ENCODE results near the gene DPP9. TPM values are rescaled to one million over a fixed set of nuclear protein-coding genes. Genes with fewer than 3 reads are reported as not detected.

The DPP9 gene
- total and polyA plus RNA-seq, 2 of the 13 experiments (the other 11 are each of a cell fraction or from before 2014, with no cell fraction given), result 8.4 to 25.8 TPM

DNA sequence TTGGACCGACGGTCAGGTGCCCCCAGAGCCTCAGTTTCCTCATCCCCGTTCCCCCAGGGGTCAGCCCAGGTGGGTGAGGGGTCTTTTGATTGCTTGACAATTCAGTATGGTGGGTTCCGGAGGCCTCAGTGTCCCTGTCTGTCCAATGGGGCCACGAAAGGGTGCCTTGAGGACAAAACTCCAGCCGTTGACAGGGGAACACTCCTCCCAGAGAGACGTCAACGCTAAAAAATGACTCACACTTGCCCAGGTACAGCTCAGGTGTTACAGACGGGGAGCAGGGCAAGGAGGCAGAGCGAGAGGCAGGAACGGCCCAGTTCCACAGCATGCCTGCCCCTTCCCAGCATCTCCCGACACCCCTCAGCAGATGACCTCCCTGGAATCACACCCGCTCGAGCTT is 82.5 kb downstream of the DPP9 start:
- Histone ChIP-seq H4K20me1 (ENCODE audit: insufficient read depth, low read length) (peaks cover 9% of the 10 kb centered on the region; the same call in 1 of the 2 replicates), H3K4me2 (ENCODE audit: low read depth, low read length) (peak overlapping the region; percentile 74), H3K27ac (ENCODE audit: extremely low read length, insufficient read depth, low read length) (peak overlapping the region; percentile 16), H3K9ac (ENCODE audit: insufficient read depth, low read depth, low read length) (peak overlapping the region; percentile 98; the same call in 1 of the 2 replicates), H2AFZ (ENCODE audit: low read length) (no peak overlapping the region), H3K4me1 (ENCODE audit: insufficient read depth, low read length) (peaks cover 38% of the 10 kb centered on the region), H3K79me2 (ENCODE audit: insufficient read depth, low read length) (peaks cover 33% of the 10 kb centered on the region), H3K36me3 (replicated peaks in 1 of 2; ENCODE audit: control insufficient read depth in 1 of 2, insufficient read depth in 2 of 2, low read length in 2 of 2) (no peaks in the 10 kb centered on the region; a peak in 1 of 5 replicates), H3K9me3 (ENCODE audit: low read length) (no peaks in the 10 kb centered on the region), H3K27me3 (ENCODE audit: control insufficient read depth in 1 of 2, insufficient read depth in 2 of 2, low read length in 2 of 2) (no peaks in the 10 kb centered on the region; a peak in 1 of 5 replicates), H3K4me3 (replicated peaks in 1 of 3; ENCODE audit: insufficient read depth in 1 of 3, low read depth in 2 of 3, low read length in 3 of 3) (peak overlapping the region; percentile 80 to 99 (median 98); a peak in 4 of 6 replicates)
- WGBS (ENCODE audit: low lambda C conversion rate), result 84% methylated on average over 11 of the region's 14 CpGs
- in situ Hi-C loops (cut with HindIII; ENCODE audit: extremely low pct_ligation_motif_present, low pct_unique_long_range_greater_than_20kb) (no loop called here), intact Hi-C loops (cut with micrococcal nuclease; ENCODE audit: unreplicated experiment) (no loop called here)
- no peak for FAIRE-seq
- ATAC-seq, result no peak
- POLR2A ChIA-PET, result interaction anchor here (1.3 to 1.4 kb wide), 2 partner anchors 30 to 76 kb away, joined by 3 read pairs; no protein-coding TSS in a partner anchor
- BruUV-seq (replicated peaks), result no TSS peak
- TF ChIP-seq, protein P1, sequence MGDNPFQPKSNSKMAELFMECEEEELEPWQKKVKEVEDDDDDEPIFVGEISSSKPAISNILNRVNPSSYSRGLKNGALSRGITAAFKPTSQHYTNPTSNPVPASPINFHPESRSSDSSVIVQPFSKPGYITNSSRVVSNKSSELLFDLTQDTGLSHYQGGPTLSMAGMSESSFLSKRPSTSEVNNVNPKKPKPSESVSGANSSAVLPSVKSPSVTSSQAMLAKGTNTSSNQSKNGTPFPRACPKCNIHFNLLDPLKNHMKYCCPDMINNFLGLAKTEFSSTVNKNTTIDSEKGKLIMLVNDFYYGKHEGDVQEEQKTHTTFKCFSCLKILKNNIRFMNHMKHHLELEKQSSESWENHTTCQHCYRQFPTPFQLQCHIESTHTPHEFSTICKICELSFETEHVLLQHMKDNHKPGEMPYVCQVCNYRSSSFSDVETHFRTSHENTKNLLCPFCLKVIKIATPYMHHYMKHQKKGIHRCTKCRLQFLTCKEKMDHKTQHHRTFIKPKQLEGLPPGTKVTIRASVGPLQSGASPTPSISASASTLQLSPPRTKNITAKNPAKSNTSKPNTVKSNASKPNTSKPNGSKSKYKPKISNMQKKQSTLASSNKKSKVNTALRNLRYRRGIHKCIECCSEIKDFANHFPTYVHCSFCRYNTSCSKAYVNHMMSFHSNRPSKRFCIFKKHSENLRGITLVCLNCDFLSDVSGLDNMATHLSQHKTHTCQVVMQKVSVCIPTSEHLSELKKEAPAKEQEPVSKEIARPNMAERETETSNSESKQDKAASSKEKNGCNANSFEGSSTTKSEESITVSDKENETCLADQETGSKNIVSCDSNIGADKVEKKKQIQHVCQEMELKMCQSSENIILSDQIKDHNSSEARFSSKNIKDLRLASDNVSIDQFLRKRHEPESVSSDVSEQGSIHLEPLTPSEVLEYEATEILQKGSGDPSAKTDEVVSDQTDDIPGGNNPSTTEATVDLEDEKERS (CRISPR knock-in tag; IDR thresholded peaks at IDR 0.05), result no peak
- TF ChIP-seq ZNF629 (CRISPR knock-in tag; conservative IDR thresholded peaks at IDR 0.05) (peak; percentile 77), CEBPG (CRISPR knock-in tag; IDR thresholded peaks at IDR 0.05) (no peak), SP1 (IDR thresholded peaks at IDR 0.05) (no peak), SP1 (CRISPR knock-in tag; IDR thresholded peaks at IDR 0.05) (no peak), MBNL3 (CRISPR knock-in tag; conservative IDR thresholded peaks at IDR 0.05) (no peak), ZNF7 (CRISPR knock-in tag; IDR thresholded peaks at IDR 0.05) (no peak), ZNF274 (CRISPR knock-in tag; IDR thresholded peaks at IDR 0.05) (no peak), POLR2A (IDR thresholded peaks at IDR 0.05; ENCODE audit: insufficient read depth in 1 of 2, low read depth in 2 of 2, low read length in 2 of 2) (0 out of 4 replicates have a peak, but pooled peaks of 1 of the 2 experiments have one; percentile 28), PTBP1 (IDR thresholded peaks at IDR 0.05; ENCODE audit: low read depth, low read length, poor library complexity, severe bottlenecking) (no peak)
- DNase-seq (ENCODE audit: low spot score), result no peak
- CTCF ChIA-PET (ENCODE audit: low intra/inter-chr PET ratio, low total read pairs), result no interaction called here
